HepG2 (cell line): ENCODE results near the gene SLC45A2.

Experiments
- CTCF ChIP-seq: sonication (generic); formaldehyde crosslinking; IDR thresholded peaks from 2 replicates; pipeline ENCODE4 v1.5.0; 2020; ENCODE audit warnings: mild to moderate bottlenecking, missing genetic modification reagents, moderate library complexity
- PHF8 ChIP-seq: sonication (generic); formaldehyde crosslinking; IDR thresholded peaks from 2 replicates; pipeline ENCODE4 v1.5.0; 2020; ENCODE audit warnings: missing genetic modification reagents
- POLR2AphosphoS5 ChIP-seq: IDR thresholded peaks from 2 replicates; pipeline ENCODE4 v1.6.1; 2012; ENCODE audit warnings: low read depth, low read length
- ZFX ChIP-seq: sonication (generic); formaldehyde crosslinking; IDR thresholded peaks from 2 replicates; pipeline ENCODE4 v1.4.0; 2020; ENCODE audit warnings: mild to moderate bottlenecking, low read depth, missing genetic modification reagents, moderate library complexity

DNA sequence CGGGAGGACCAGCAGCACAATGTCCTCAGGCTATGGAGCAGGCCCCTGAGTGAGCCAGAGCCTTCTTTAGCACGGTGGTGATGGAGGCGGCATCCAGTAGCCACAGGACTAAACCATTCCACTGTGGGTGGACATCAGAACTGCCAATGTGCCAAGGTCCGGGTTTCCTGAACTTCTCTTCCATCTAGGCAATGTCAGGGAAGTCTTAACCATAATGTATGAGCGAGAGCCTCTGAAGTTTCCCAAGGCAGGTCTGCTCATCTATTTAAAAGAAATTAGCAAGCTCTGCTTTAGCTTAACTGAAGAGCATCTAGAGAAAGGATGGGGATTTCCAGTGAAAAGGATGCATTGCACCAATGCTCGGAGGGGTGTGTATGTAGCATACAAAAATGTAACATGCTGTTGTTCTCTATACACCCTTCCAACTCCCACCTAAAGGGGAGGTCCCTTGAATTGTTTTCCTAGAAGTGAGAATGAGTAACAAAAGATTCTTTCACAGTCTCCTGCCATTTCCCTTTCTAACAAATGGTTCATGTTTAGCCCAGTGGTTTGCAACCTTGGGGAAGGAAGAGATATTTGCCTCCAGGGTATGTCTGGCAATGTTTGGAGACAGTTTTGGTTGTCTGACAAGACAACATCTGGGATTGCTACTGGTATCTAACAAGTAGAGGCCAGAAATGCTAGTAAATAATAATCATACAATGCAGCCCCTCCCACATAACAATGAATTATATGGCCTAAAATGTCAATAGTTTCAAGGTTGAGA lies 54.4 kb downstream of the SLC45A2 start:
- TF ChIP-seq POLR2AphosphoS5 (no peak), CTCF (no peak), PHF8 (CRISPR knock-in tag) (no peak), ZFX (CRISPR knock-in tag) (no peak)
